Measurements from ENCODE around the gene DDOST. TPM values are rescaled to one million over a fixed set of nuclear protein-coding genes. Genes with fewer than 3 reads are reported as not detected.

DDOST gene
- total and polyA plus RNA-seq, 9 donors: 95.5 to 228 (median 172) TPM

GRCh38 chr1:20624709-20625108, 36.5 kb downstream of the DDOST start:
- WGBS, 3 donors: 86 to 89% (median 89%) methylated on average over 1 of the region's 1 CpG
- intact Hi-C loops (cut with DNase I): no loop called here

DNA sequence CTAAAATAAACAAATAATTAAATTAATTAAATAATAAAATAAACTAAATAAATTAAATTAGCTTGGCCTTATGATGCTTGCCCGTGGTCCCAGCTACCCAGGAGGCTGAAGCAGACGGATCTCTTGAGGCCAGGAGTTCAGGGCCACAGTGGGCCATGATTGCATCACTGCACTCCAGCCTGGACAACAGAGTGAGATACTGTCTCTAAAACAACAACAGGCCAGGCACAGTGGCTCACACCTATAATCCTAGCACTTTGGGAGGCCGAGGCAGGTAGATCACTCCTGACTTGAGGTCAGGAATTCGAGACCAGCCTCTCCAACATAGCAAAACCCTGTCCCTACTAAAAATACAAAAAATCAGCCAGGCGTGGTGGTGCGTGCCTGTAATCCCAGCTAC, 40.2 kb downstream of the DDOST start:
- H3K4me3 ChIP-seq: no peak overlapping the region
- intact Hi-C loops (cut with DNase I): no loop called here
- H3K4me1 ChIP-seq (ENCODE audit: insufficient read depth): peaks cover 2% of the 10 kb centered on the region
- no peaks in the 10 kb centered on the region for H3K27me3 ChIP-seq
- TF ChIP-seq POLR2A (IDR thresholded peaks at IDR 0.05) (no peak), EP300 (IDR thresholded peaks at IDR 0.05) (no peak), CTCF (IDR thresholded peaks at IDR 0.05) (no peak)
- WGBS, 3 donors: 84 to 95% (median 95%) methylated on average over 6 of the region's 6 CpGs
- H3K27ac ChIP-seq: no peak overlapping the region
- no peaks in the 10 kb centered on the region for H3K36me3 ChIP-seq
- no peak for DNase-seq
- H3K9me3 ChIP-seq: no peaks in the 10 kb centered on the region

More at GRCh38 chr1:20624709-20625108, 36.5 kb downstream of the DDOST start:
- no peaks in the 10 kb centered on the region for H3K4me1 ChIP-seq (ENCODE audit: insufficient read depth)
- no peak overlapping the region for H3K27ac ChIP-seq
- no peak for TF ChIP-seq CTCF (IDR thresholded peaks at IDR 0.05)
- TF ChIP-seq EP300 (IDR thresholded peaks at IDR 0.05): no peak
- no peak for TF ChIP-seq POLR2A (IDR thresholded peaks at IDR 0.05)
- DNase-seq: no peak
- no peaks in the 10 kb centered on the region for H3K27me3 ChIP-seq
- no peak overlapping the region for H3K4me3 ChIP-seq
- H3K36me3 ChIP-seq: no peaks in the 10 kb centered on the region
- no peaks in the 10 kb centered on the region for H3K9me3 ChIP-seq

- no peaks in the 10 kb centered on the region for H3K27me3 ChIP-seq
- H3K4me3 ChIP-seq: no peak overlapping the region
- intact Hi-C loops (cut with DNase I): no loop called here
- TF ChIP-seq POLR2A (IDR thresholded peaks at IDR 0.05): no peak
- TF ChIP-seq CTCF (IDR thresholded peaks at IDR 0.05): no peak
- no peak for TF ChIP-seq EP300 (IDR thresholded peaks at IDR 0.05)
- no peak overlapping the region for H3K27ac ChIP-seq
- H3K4me1 ChIP-seq (ENCODE audit: insufficient read depth): peaks cover 4% of the 10 kb centered on the region
- H3K36me3 ChIP-seq: no peaks in the 10 kb centered on the region
- no peaks in the 10 kb centered on the region for H3K9me3 ChIP-seq
- 78 to 83% (median 80%) methylated on average over 1 of the region's 1 CpG for WGBS, 3 donors
- no peak for DNase-seq
Measured at GRCh38 chr1:20619999-20620398, 41.2 kb downstream of the DDOST start.

- no peak for TF ChIP-seq CTCF (IDR thresholded peaks at IDR 0.05)
- no peak for TF ChIP-seq EP300 (IDR thresholded peaks at IDR 0.05)
- TF ChIP-seq POLR2A (IDR thresholded peaks at IDR 0.05): no peak
- intact Hi-C loops (cut with DNase I): no loop called here
Measured at GRCh38 chr1:20618550-20618949, 42.6 kb downstream of the DDOST start.

More at GRCh38 chr1:20618550-20618949, 42.6 kb downstream of the DDOST start:
- DNase-seq: no peak
- WGBS, 3 donors: 54 to 70% (median 59%) methylated on average over 4 of the region's 4 CpGs
- no peak overlapping the region for H3K27ac ChIP-seq
- no peaks in the 10 kb centered on the region for H3K9me3 ChIP-seq
- no peak overlapping the region for H3K4me3 ChIP-seq
- no peaks in the 10 kb centered on the region for H3K36me3 ChIP-seq
- H3K4me1 ChIP-seq (ENCODE audit: insufficient read depth): peaks cover 4% of the 10 kb centered on the region
- no peaks in the 10 kb centered on the region for H3K27me3 ChIP-seq
